IMR-90 (cell line): Measurements from ENCODE around the gene ANG. TPM values are rescaled to one million over a fixed set of nuclear protein-coding genes. Genes with fewer than 3 reads are reported as not detected.

ENCODE experiments used
- ATAC-seq: fragments of 200-7000 bp; cut with Tn5 transposase; 2 replicates; pipeline ENCODE4 v1.9.1; 2020; ENCODE audit warnings: low read depth, mild to moderate bottlenecking, moderate library complexity
- BruUV-seq: library from RNA; stranded (reverse); fragments of 400-500 nt; replicated peaks from 2 replicates; lab custom pipeline; 2021; lab: Mats Ljungman, UMichigan
- CTCF ChIA-PET: fragments of 300-600 bp; formaldehyde crosslinking; extraction: SDS; loops from one replicate; lab custom pipeline; 2021; ENCODE audit warnings: antibody characterized with exemption; lab: Yijun Ruan, JAX
- POLR2A ChIA-PET: fragments of 300-600 bp; sonication (Branson Sonifier 250); formaldehyde crosslinking; loops from one replicate; lab custom pipeline; 2022; ENCODE audit warnings: antibody characterized with exemption; ENCODE audit not compliant: unreplicated experiment; lab: Charles Lee
- DNase-seq: peaks from one replicate; pipeline ENCODE4 v3.0.0; 2013
- H2AFZ ChIP-seq: replicated peaks from 2 replicates; pipeline ENCODE3; 2013; ENCODE audit warnings: low read length, mild to moderate bottlenecking; ENCODE audit not compliant: poor library complexity
- H2AK5ac ChIP-seq: 2 replicates; pipeline ENCODE4 v1.6.1; 2013; ENCODE audit warnings: low read depth, low read length, inconsistent platforms
- H2AK9ac ChIP-seq: replicated peaks from 2 replicates; pipeline ENCODE3; 2013; ENCODE audit warnings: mild to moderate bottlenecking, low read depth, low read length, moderate library complexity; ENCODE audit not compliant: poor library complexity
- H2BK120ac ChIP-seq: 2 replicates; pipeline ENCODE4 v1.6.1; 2013; ENCODE audit warnings: low read depth, low read length, inconsistent platforms
- H2BK15ac ChIP-seq: 3 replicates; pipeline ENCODE4 v1.6.1; 2013; ENCODE audit warnings: low read depth, low read length, inconsistent platforms
- H2BK20ac ChIP-seq: 2 replicates; pipeline ENCODE4 v1.6.1; 2013; ENCODE audit warnings: low read depth, mild to moderate bottlenecking, inconsistent platforms, low read length, moderate library complexity
- H2BK5ac ChIP-seq: 2 replicates; pipeline ENCODE4 v1.6.1; 2013; ENCODE audit warnings: mild to moderate bottlenecking, low read depth, low read length, inconsistent platforms; ENCODE audit not compliant: poor library complexity, severe bottlenecking
- H3K14ac ChIP-seq: replicated peaks from 2 replicates; pipeline ENCODE4 v1.6.1; 2013; ENCODE audit warnings: low read depth, low read length, inconsistent platforms
- H3K18ac ChIP-seq: 2 replicates; pipeline ENCODE4 v1.6.1; 2013; ENCODE audit warnings: low read depth, low read length, control low read depth
- H3K23ac ChIP-seq: 2 replicates; pipeline ENCODE4 v1.6.1; 2013; ENCODE audit warnings: low read depth, low read length, inconsistent platforms
- H3K27ac ChIP-seq: 2 replicates; pipeline ENCODE4 v1.5.1; 2013; ENCODE audit warnings: mild to moderate bottlenecking, control low read depth, low read length; ENCODE audit not compliant: insufficient read depth
- H3K27me3 ChIP-seq: 2 replicates; pipeline ENCODE4 v1.6.1; 2013; ENCODE audit warnings: low read length; ENCODE audit not compliant: control insufficient read depth, insufficient read depth
- H3K36me3 ChIP-seq: 2 replicates; pipeline ENCODE4 v1.6.1; 2013; ENCODE audit warnings: low read length, mixed read lengths; ENCODE audit not compliant: control insufficient read depth, insufficient read depth
- H3K4ac ChIP-seq: 2 replicates; pipeline ENCODE4 v1.6.1; 2013; ENCODE audit warnings: low read depth, low read length, inconsistent platforms
- H3K4me1 ChIP-seq: 2 replicates; pipeline ENCODE4 v1.6.1; 2013; ENCODE audit warnings: low read length, mixed read lengths; ENCODE audit not compliant: control insufficient read depth, insufficient read depth
- H3K4me2 ChIP-seq: 2 replicates; pipeline ENCODE4 v1.6.1; 2013; ENCODE audit warnings: low read depth, mild to moderate bottlenecking, control low read depth, low read length, moderate library complexity
- H3K4me3 ChIP-seq: 2 replicates; pipeline ENCODE4 v1.5.1; 2013; ENCODE audit warnings: low read depth, mild to moderate bottlenecking, control low read depth, low read length, moderate library complexity; ENCODE audit not compliant: insufficient read depth
- H3K56ac ChIP-seq: 2 replicates; pipeline ENCODE4 v1.6.1; 2013; ENCODE audit warnings: low read length, inconsistent platforms; ENCODE audit not compliant: insufficient read depth; ENCODE audit errors: extremely low read depth
- H3K79me1 ChIP-seq, 2 experiments: 2 replicates each; pipeline ENCODE4 v1.6.1; 2013; ENCODE audit warnings: low read length in 2 of 2, inconsistent platforms in 1 of 2, low read depth in 1 of 2
- H3K9ac ChIP-seq: 2 replicates; pipeline ENCODE4 v1.6.1; 2013; ENCODE audit warnings: low read depth, low read length, control low read depth
- H3K9me1 ChIP-seq: 2 replicates; pipeline ENCODE4 v1.6.1; 2013; ENCODE audit warnings: low read length, inconsistent platforms; ENCODE audit not compliant: insufficient read depth
- H3K9me3 ChIP-seq: 2 replicates; pipeline ENCODE4 v1.6.1; 2013; ENCODE audit warnings: low read length; ENCODE audit not compliant: control insufficient read depth, insufficient read depth
- H4K20me1 ChIP-seq: 2 replicates; pipeline ENCODE4 v1.6.1; 2013; ENCODE audit warnings: low read length, inconsistent platforms; ENCODE audit not compliant: insufficient read depth
- H4K5ac ChIP-seq: 2 replicates; pipeline ENCODE4 v1.6.1; 2013; ENCODE audit warnings: mild to moderate bottlenecking, low read depth, low read length, control low read depth
- H4K8ac ChIP-seq, 2 experiments: 2 replicates each; pipeline ENCODE4 v1.6.1; 2013; ENCODE audit warnings: low read depth in 2 of 2, low read length in 2 of 2, control low read depth in 1 of 2, inconsistent platforms in 1 of 2
- H4K91ac ChIP-seq: 2 replicates; pipeline ENCODE4 v1.6.1; 2013; ENCODE audit warnings: low read depth, low read length, inconsistent platforms; ENCODE audit not compliant: insufficient read depth
- BHLHE40 ChIP-seq: fragments of 150-350 bp; IDR thresholded peaks from 2 replicates; pipeline ENCODE4 v1.6.1; 2016; ENCODE audit warnings: mild to moderate bottlenecking, low read depth, low read length
- CEBPB ChIP-seq: IDR thresholded peaks from 2 replicates; pipeline ENCODE4 v1.6.1; 2012; ENCODE audit warnings: low read depth, low read length, improper control_type of control experiment
- CTCF ChIP-seq: conservative IDR thresholded peaks from 2 replicates; pipeline ENCODE4 v1.5.1; 2012; ENCODE audit warnings: mild to moderate bottlenecking, low read depth, low read length, improper control_type of control experiment
- FOS ChIP-seq: fragments of 150-350 bp; IDR thresholded peaks from 2 replicates; pipeline ENCODE4 v1.6.1; 2016; ENCODE audit warnings: low read depth, low read length
- MAFK ChIP-seq: IDR thresholded peaks from 2 replicates; pipeline ENCODE4 v1.6.1; 2012; ENCODE audit warnings: low read depth, low read length, improper control_type of control experiment
- MAZ ChIP-seq: IDR thresholded peaks from 2 replicates; pipeline ENCODE4 v1.6.1; 2012; ENCODE audit warnings: low read depth, mild to moderate bottlenecking, low read length, improper control_type of control experiment, moderate library complexity, borderline replicate concordance
- MXI1 ChIP-seq: IDR thresholded peaks from 2 replicates; pipeline ENCODE4 v1.6.1; 2012; ENCODE audit warnings: low read depth, mild to moderate bottlenecking, low read length, moderate library complexity, borderline replicate concordance
- NFE2L2 ChIP-seq: fragments of 150-350 bp; IDR thresholded peaks from 2 replicates; pipeline ENCODE4 v1.6.1; 2016; ENCODE audit warnings: low read depth, mild to moderate bottlenecking, low read length
- POLR2A ChIP-seq: IDR thresholded peaks from 2 replicates; pipeline ENCODE4 v1.6.1; 2012; ENCODE audit warnings: mild to moderate bottlenecking, low read depth, low read length
- RAD21 ChIP-seq: IDR thresholded peaks from 2 replicates; pipeline ENCODE4 v1.6.1; 2012; ENCODE audit warnings: low read length, improper control_type of control experiment
- RCOR1 ChIP-seq: IDR thresholded peaks from 2 replicates; pipeline ENCODE4 v1.6.1; 2012; ENCODE audit warnings: mild to moderate bottlenecking, low read length, improper control_type of control experiment; ENCODE audit not compliant: insufficient replicate concordance
- RFX5 ChIP-seq: IDR thresholded peaks from 2 replicates; pipeline ENCODE4 v1.8.0; 2012; ENCODE audit warnings: low read depth, mild to moderate bottlenecking, low read length, moderate library complexity
- SMC3 ChIP-seq: fragments of 150-350 bp; IDR thresholded peaks from 2 replicates; pipeline ENCODE4 v1.6.1; 2016; ENCODE audit warnings: low read depth, mild to moderate bottlenecking, antibody characterized with exemption, low read length, moderate library complexity
- WGBS, 2 experiments: methylation state at CpG; one replicate each; pipeline versions ENCODE4 v1.1.5 to v1.1.7; 2013; ENCODE audit warnings: missing lambda C conversion rate in 2 of 2; ENCODE audit not compliant: insufficient read length in 1 of 2; ENCODE audit errors: extremely low coverage in 2 of 2; 5-methylcytosine and 5-hydroxymethylcytosine counted together
- dilution Hi-C: fragments of 300-500 bp; cut with HindIII; formaldehyde crosslinking; loops from one replicate; pipeline ENCODE4 v1.14.3; 2018; ENCODE audit warnings: low sequenced_read_pairs; ENCODE audit not compliant: unreplicated experiment
- in situ Hi-C: fragments of 300-500 bp; cut with MboI; formaldehyde crosslinking; loops from 3 replicates; pipeline ENCODE4 v1.14.3; 2019; ENCODE audit warnings: low sequenced_read_pairs, inconsistent platforms, mixed read lengths
- intact Hi-C: fragments of 100-400 bp; cut with micrococcal nuclease; formaldehyde crosslinking; loops from 2 replicates; pipeline ENCODE4 v1.10.0; 2022
- polyA plus RNA-seq, 3 experiments: library from polyadenylated mRNA; depleted of rRNA; stranded (reverse); fragments of >200 nt; gene quantifications; 2 replicates each; pipeline ENCODE4 v1.2.3, GENCODE V29; 2012; ENCODE audit warnings: low replicate concordance in 1 of 3
- total RNA-seq: library from RNA; depleted of rRNA; stranded (reverse); fragments of >200 nt; gene quantifications from 2 replicates; pipeline ENCODE4 v1.2.3, GENCODE V29; 2012
- TF ChIP-seq, protein P1 (sequence below): fragments of 150-350 bp; IDR thresholded peaks from 2 replicates; pipeline ENCODE4 v1.6.1; 2017; ENCODE audit warnings: mild to moderate bottlenecking, antibody characterized with exemption, low read length, low read depth

Gene ANG
- total and polyA plus RNA-seq, 2 of the 4 experiments (the other 2 are of a cell fraction): 3.6 to 4.7 TPM

DNA sequence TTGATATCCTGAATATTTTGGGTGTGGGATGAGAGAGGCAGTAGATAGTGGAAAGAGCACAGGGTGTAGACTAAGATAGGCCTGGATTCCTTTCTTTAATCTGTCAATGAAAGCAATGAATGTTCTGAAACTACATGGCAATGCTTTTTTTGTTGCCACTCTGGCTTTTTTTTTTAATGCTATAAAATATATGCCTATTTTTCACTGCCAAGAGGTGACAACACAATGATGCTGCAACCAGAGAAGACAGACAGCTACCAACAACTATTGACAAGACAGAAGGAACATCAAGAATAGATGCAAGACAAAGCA is 9.4 kb downstream of the ANG start (continued):
- no peak for TF ChIP-seq POLR2A
- no peak for TF ChIP-seq MXI1
- no peak for TF ChIP-seq NFE2L2
- TF ChIP-seq SMC3: no peak
- no peak for TF ChIP-seq BHLHE40

- CTCF ChIA-PET: interaction anchor here (0.7 kb wide), 1 partner anchor 272 kb away, joined by 4 read pairs; no protein-coding TSS in a partner anchor
- no peak overlapping the region for H3K23ac ChIP-seq
- POLR2A ChIA-PET: no interaction called here
- no peak for TF ChIP-seq RFX5
- no peak for TF ChIP-seq RAD21
- TF ChIP-seq POLR2A: no peak
- TF ChIP-seq RCOR1: no peak
- TF ChIP-seq NFE2L2: no peak
- TF ChIP-seq CEBPB: no peak
- TF ChIP-seq, protein P1, sequence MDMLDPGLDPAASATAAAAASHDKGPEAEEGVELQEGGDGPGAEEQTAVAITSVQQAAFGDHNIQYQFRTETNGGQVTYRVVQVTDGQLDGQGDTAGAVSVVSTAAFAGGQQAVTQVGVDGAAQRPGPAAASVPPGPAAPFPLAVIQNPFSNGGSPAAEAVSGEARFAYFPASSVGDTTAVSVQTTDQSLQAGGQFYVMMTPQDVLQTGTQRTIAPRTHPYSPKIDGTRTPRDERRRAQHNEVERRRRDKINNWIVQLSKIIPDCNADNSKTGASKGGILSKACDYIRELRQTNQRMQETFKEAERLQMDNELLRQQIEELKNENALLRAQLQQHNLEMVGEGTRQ: no peak
- TF ChIP-seq MAZ: no peak
- no peak for TF ChIP-seq MAFK
- no peak for TF ChIP-seq FOS
- TF ChIP-seq MXI1: no peak
- TF ChIP-seq CTCF: no peak
Measured at GRCh38 chr14:20698934-20699333, 10.4 kb downstream of the ANG start.

More at GRCh38 chr14:20698934-20699333, 10.4 kb downstream of the ANG start:
- H3K9me3 ChIP-seq: no peaks in the 10 kb centered on the region
- H3K4ac ChIP-seq: no peak overlapping the region
- DNase-seq (no peak), ATAC-seq (no peak)
- WGBS, 2 experiments: 80% methylated on average over 1 of the region's 5 CpGs; no CpG with 5 or more reads in 1 of the 2 experiments
- H3K36me3 ChIP-seq: no peaks in the 10 kb centered on the region
- in situ Hi-C loops (loop anchor here (10.0 kb wide), 1 partner anchor 266 kb away; no protein-coding TSS in a partner anchor), intact Hi-C loops (loop anchor here (5.0 kb wide), 1 partner anchor 408 kb away; no protein-coding TSS in a partner anchor), dilution Hi-C loops (no loop called here)
- no peaks in the 10 kb centered on the region for H3K4me1 ChIP-seq
- H2AFZ ChIP-seq: no peak overlapping the region
- H2BK120ac ChIP-seq: no peak overlapping the region
- H2BK15ac ChIP-seq: no peak overlapping the region
- H3K79me1 ChIP-seq: no peaks in the 10 kb centered on the region
- no peak overlapping the region for H2BK5ac ChIP-seq
- H3K27ac ChIP-seq: no peak overlapping the region
- no peak overlapping the region for H2BK20ac ChIP-seq
- no peak overlapping the region for H3K14ac ChIP-seq
- no peak overlapping the region for H4K91ac ChIP-seq
- no peak overlapping the region for H3K56ac ChIP-seq
- H3K18ac ChIP-seq: no peak overlapping the region
- H4K5ac ChIP-seq: no peak overlapping the region
- no peak overlapping the region for H3K9ac ChIP-seq
- H2AK9ac ChIP-seq: no peak overlapping the region
- H4K8ac ChIP-seq: no peak overlapping the region
- H3K27me3 ChIP-seq: no peaks in the 10 kb centered on the region; the same call in 1 of the 2 replicates
- no TSS peak for BruUV-seq
- H3K9me1 ChIP-seq: no peaks in the 10 kb centered on the region
- H4K20me1 ChIP-seq: no peaks in the 10 kb centered on the region
- no peak overlapping the region for H2AK5ac ChIP-seq
- H3K4me2 ChIP-seq: no peak overlapping the region
- no peak overlapping the region for H3K4me3 ChIP-seq
